GM12872 (cell line): ENCODE measurements around the gene GPR108.

Source experiments
- CTCF ChIP-seq: IDR thresholded peaks from 3 replicates; pipeline ENCODE4 v1.5.1; 2011; ENCODE audit warnings: low read depth, mild to moderate bottlenecking, low read length, moderate library complexity; ENCODE audit not compliant: insufficient read depth

The GPR108 gene

GRCh38 chr19:6696239-6696820, 41.0 kb downstream of the GPR108 start:
- TF ChIP-seq CTCF, result no peak

GRCh38 chr19:6694147-6694815, 43.1 kb downstream of the GPR108 start:
- no peak for TF ChIP-seq CTCF

GRCh38 chr19:6693681-6694080, 43.7 kb downstream of the GPR108 start:
- TF ChIP-seq CTCF, result no peak

- no peak for TF ChIP-seq CTCF
These were observed 44.3 kb downstream of the GPR108 start for GRCh38 chr19:6693056-6693471.

- no peak for TF ChIP-seq CTCF
These were observed 45.4 kb downstream of the GPR108 start for GRCh38 chr19:6692027-6692426.

- no peak for TF ChIP-seq CTCF
These were observed 46.0 kb downstream of the GPR108 start for GRCh38 chr19:6691342-6691741.

- no peak for TF ChIP-seq CTCF
These were observed 47.1 kb downstream of the GPR108 start for GRCh38 chr19:6690160-6690885.
